DMS53 treated with DMSO at 0.1 percent for 48 hours (cell line): ENCODE results near the gene CCL15.
A peak's percentile ranks its signal among the peaks of the same experiment; 100 is the strongest.
"Not testable (repeated sequence)": the region's sequence is repeated elsewhere in the genome, so short reads cannot be mapped to it uniquely, and the experiment has no call there.

Source experiments
- DNase-seq: peaks from one replicate; lab custom pipeline; 2025; ENCODE audit not compliant: unreplicated experiment; lab: John Stamatoyannopoulos, UW

CCL15 gene

GRCh38 chr17:35995346-35995745, 6.0 kb downstream of the CCL15 start:
- not testable (repeated sequence) for DNase-seq

- DNase-seq: no peak
Observed at GRCh38 chr17:35991075-35991474, 10.3 kb downstream of the CCL15 start.

GRCh38 chr17:35988164-35988563, 13.2 kb downstream of the CCL15 start:
- no peak for DNase-seq

GRCh38 chr17:35986643-35987042, 14.7 kb downstream of the CCL15 start, which contains the start of gene CCL14:
Gene CCL14 (minus strand): TSS chr17:35986729. CDS start chr17:35986649, 80 bp downstream.
- DNase-seq: no peak

GRCh38 chr17:35984140-35984539, 17.2 kb downstream of the CCL15 start:
- DNase-seq: no peak

- no peak for DNase-seq
Observed at GRCh38 chr17:35982409-35983191, 18.8 kb downstream of the CCL15 start.

GRCh38 chr17:35981908-35982330, 19.4 kb downstream of the CCL15 start:
- DNase-seq: no peak

GRCh38 chr17:35981246-35981645, 20.1 kb downstream of the CCL15 start, which contains the start of gene CCL16:
Gene CCL16 (minus strand): TSS chr17:35981497. CDS start chr17:35981420, 77 bp downstream.
- no peak for DNase-seq

- DNase-seq: no peak
Observed at GRCh38 chr17:35978346-35978745, 23.0 kb downstream of the CCL15 start.

- no peak for DNase-seq
Observed at GRCh38 chr17:35977509-35977908, 23.8 kb downstream of the CCL15 start.

- no peak for DNase-seq
Observed at GRCh38 chr17:35973333-35974260, 27.8 kb downstream of the CCL15 start.

GRCh38 chr17:35972945-35973332, 28.4 kb downstream of the CCL15 start:
- no peak for DNase-seq

- DNase-seq: no peak
Observed at GRCh38 chr17:35972535-35972934, 28.8 kb downstream of the CCL15 start.

- no peak for DNase-seq
Observed at GRCh38 chr17:35972066-35972465, 29.3 kb downstream of the CCL15 start.

- peak; percentile 71 for DNase-seq
Observed at GRCh38 chr17:35969558-35970380, 31.6 kb downstream of the CCL15 start.

GRCh38 chr17:35968520-35969054, 32.8 kb downstream of the CCL15 start:
- DNase-seq: no peak

GRCh38 chr17:35965272-35965671, 36.1 kb downstream of the CCL15 start:
- DNase-seq: no peak

GRCh38 chr17:35963663-35964062, 37.7 kb downstream of the CCL15 start:
- no peak for DNase-seq

GRCh38 chr17:35953720-35954119, 47.6 kb downstream of the CCL15 start:
- DNase-seq: no peak

- no peak for DNase-seq
Observed at GRCh38 chr17:35949401-35949800, 52.0 kb downstream of the CCL15 start.

- no peak for DNase-seq
Observed at GRCh38 chr17:35948092-35948491, 53.3 kb downstream of the CCL15 start.
